NCI-H2107 treated with DMSO at 0.1 percent for 48 hours (cell line): ENCODE data around the gene PMCH.
"Not testable (repeated sequence)": the region's sequence is repeated elsewhere in the genome, so short reads cannot be mapped to it uniquely, and the experiment has no call there.

Experiments used
- DNase-seq: peaks from one replicate; lab custom pipeline; 2025; ENCODE audit not compliant: unreplicated experiment; lab: John Stamatoyannopoulos, UW

PMCH gene

DNA sequence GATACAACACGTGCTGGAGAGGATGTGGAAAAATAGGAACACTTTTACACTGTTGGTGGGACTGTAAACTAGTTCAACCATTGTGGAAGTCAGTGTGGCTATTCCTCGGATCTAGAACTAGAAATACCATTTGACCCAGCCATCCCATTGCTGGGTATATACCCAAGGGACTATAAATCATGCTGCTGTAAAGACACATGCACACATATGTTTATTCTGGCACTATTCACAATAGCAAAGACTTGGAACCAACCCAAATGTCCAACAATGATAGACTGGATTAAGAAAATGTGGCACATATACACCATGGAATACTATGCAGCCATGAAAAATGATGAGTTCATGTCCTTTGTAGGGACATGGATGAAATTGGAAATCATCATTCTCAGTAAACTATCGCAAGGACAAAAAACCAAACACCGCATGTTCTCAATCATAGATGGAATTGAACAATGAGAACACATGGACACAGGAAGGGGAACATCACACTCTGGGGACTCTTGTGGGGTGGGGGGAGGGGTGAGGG lies 50.5 kb downstream of the PMCH start:
- not testable (repeated sequence) for DNase-seq
